ENCODE results near the gene SSRP1.

SSRP1 gene

GRCh38 chr11:57368106-57368844 lies 32.6 kb upstream of the SSRP1 start:
- no peak for TF ChIP-seq ZXDB (tag by site-specific recombination; IDR thresholded peaks at IDR 0.05)
- 0 out of 2 replicates have a peak, but pooled peaks have one; percentile 10 for TF ChIP-seq SCRT2 (tag by site-specific recombination; IDR thresholded peaks at IDR 0.05)
- TF ChIP-seq ZNF518A (tag by site-specific recombination; conservative IDR thresholded peaks at IDR 0.05; ENCODE audit: low read depth) = no peak
- ChIA-PET CTCF (interaction anchor here (0.6 to 1.4 kb wide), 3 partner anchors 23 to 276 kb away, joined by 3 to 4 read pairs (median 3); no protein-coding TSS in a partner anchor), POLR2A (no interaction called here)
- H3K4me3 ChIP-seq (ENCODE audit: low read depth, low read length) = no peak overlapping the region
- no peak overlapping the region for H3K27ac ChIP-seq (ENCODE audit: extremely low read depth, low read depth, low read length)
- no peaks in the 10 kb centered on the region for H3K36me3 ChIP-seq (ENCODE audit: control insufficient read depth in 2 of 2, insufficient read depth in 1 of 2, low read length in 2 of 2)
- no peaks in the 10 kb centered on the region for H3K9me3 ChIP-seq (ENCODE audit: control insufficient read depth, insufficient read depth, low read depth, low read length)
- H3K4me1 ChIP-seq (ENCODE audit: control insufficient read depth, insufficient read depth, low read length) = no peaks in the 10 kb centered on the region

GRCh38 chr11:57364851-57365660 lies 29.4 kb upstream of the SSRP1 start:
- Histone ChIP-seq H3K27ac (ENCODE audit: extremely low read depth, low read depth, low read length) (no peak overlapping the region), H3K9me3 (ENCODE audit: control insufficient read depth, insufficient read depth, low read depth, low read length) (no peaks in the 10 kb centered on the region), H3K4me3 (ENCODE audit: low read depth, low read length) (no peak overlapping the region), H3K36me3 (ENCODE audit: control insufficient read depth in 2 of 2, insufficient read depth in 1 of 2, low read length in 2 of 2) (no peaks in the 10 kb centered on the region), H3K4me1 (ENCODE audit: control insufficient read depth, insufficient read depth, low read length) (no peaks in the 10 kb centered on the region)
- ChIA-PET POLR2A (no interaction called here), CTCF (interaction anchor here (0.6 to 1.0 kb wide), 2 partner anchors 15 to 17 kb away, joined by 3 to 4 read pairs; no protein-coding TSS in a partner anchor)
- no peak for TF ChIP-seq ZNF350 (tag by site-specific recombination; IDR thresholded peaks at IDR 0.05)
- peak; percentile 81 for TF ChIP-seq SCRT2 (tag by site-specific recombination; IDR thresholded peaks at IDR 0.05)
- 0 out of 2 replicates have a peak, but pooled peaks have one; percentile 41 for TF ChIP-seq SCRT1 (tag by site-specific recombination; IDR thresholded peaks at IDR 0.05; ENCODE audit: borderline replicate concordance)

- Histone ChIP-seq H3K9me3 (ENCODE audit: control insufficient read depth, insufficient read depth, low read depth, low read length) (no peaks in the 10 kb centered on the region), H3K4me3 (ENCODE audit: low read depth, low read length) (no peak overlapping the region), H3K4me1 (ENCODE audit: control insufficient read depth, insufficient read depth, low read length) (no peaks in the 10 kb centered on the region), H3K27ac (ENCODE audit: extremely low read depth, low read depth, low read length) (no peak overlapping the region), H3K36me3 (ENCODE audit: control insufficient read depth in 2 of 2, insufficient read depth in 1 of 2, low read length in 2 of 2) (no peaks in the 10 kb centered on the region)
- CTCF ChIA-PET = interaction anchor here (0.6 to 1.0 kb wide), 5 partner anchors 61 to 292 kb away, joined by 3 to 7 read pairs (median 3); no protein-coding TSS in a partner anchor
- POLR2A ChIA-PET = no interaction called here
- TF ChIP-seq ZNF600 (tag by site-specific recombination; IDR thresholded peaks at IDR 0.05) (no peak), ZBTB20 (tag by site-specific recombination; IDR thresholded peaks at IDR 0.05) (no peak), YY2 (tag by site-specific recombination; IDR thresholded peaks at IDR 0.05) (no peak), GLI2 (tag by site-specific recombination; IDR thresholded peaks at IDR 0.05; ENCODE audit: borderline replicate concordance, low read depth) (no peak), GLIS2 (tag by site-specific recombination; IDR thresholded peaks at IDR 0.05) (no peak), ZNF18 (tag by site-specific recombination; IDR thresholded peaks at IDR 0.05) (no peak), ZNF518A (tag by site-specific recombination; conservative IDR thresholded peaks at IDR 0.05; ENCODE audit: low read depth) (no peak), ZNF548 (tag by site-specific recombination; IDR thresholded peaks at IDR 0.05) (no peak), ZNF549 (tag by site-specific recombination; IDR thresholded peaks at IDR 0.05) (no peak), GLIS1 (tag by site-specific recombination; IDR thresholded peaks at IDR 0.05) (no peak)
Measured at GRCh38 chr11:57363131-57364080, 27.7 kb upstream of the SSRP1 start.

Data from HEK293 (cell line).